ENCODE data around the gene DTNB.
"Not testable (repeated sequence)": the region's sequence is repeated elsewhere in the genome, so short reads cannot be mapped to it uniquely, and the experiment has no call there.

The DTNB gene

GRCh38 chr2:25549571-25549970 lies 123.8 kb downstream of the DTNB start:
- in situ Hi-C loops (cut with MboI; ENCODE audit: low sequenced_read_pairs): not testable (repeated sequence)

GRCh38 chr2:25548601-25549000 lies 124.8 kb downstream of the DTNB start:
- in situ Hi-C loops (cut with MboI; ENCODE audit: low sequenced_read_pairs): no loop called here

- in situ Hi-C loops (cut with MboI; ENCODE audit: low sequenced_read_pairs): no loop called here
These were observed 126.5 kb downstream of the DTNB start for GRCh38 chr2:25546852-25547251.

GRCh38 chr2:25545899-25546298 lies 127.5 kb downstream of the DTNB start:
- in situ Hi-C loops (cut with MboI; ENCODE audit: low sequenced_read_pairs): no loop called here

- in situ Hi-C loops (cut with MboI; ENCODE audit: low sequenced_read_pairs): no loop called here
These were observed 128.9 kb downstream of the DTNB start for GRCh38 chr2:25544445-25544844.

GRCh38 chr2:25543939-25544338 lies 129.4 kb downstream of the DTNB start:
- in situ Hi-C loops (cut with MboI; ENCODE audit: low sequenced_read_pairs): no loop called here

GRCh38 chr2:25541378-25541777 lies 132.0 kb downstream of the DTNB start:
- in situ Hi-C loops (cut with MboI; ENCODE audit: low sequenced_read_pairs): no loop called here

GRCh38 chr2:25539136-25539535 lies 134.2 kb downstream of the DTNB start:
- in situ Hi-C loops (cut with MboI; ENCODE audit: low sequenced_read_pairs): no loop called here

GRCh38 chr2:25537526-25537925 lies 135.9 kb downstream of the DTNB start:
- in situ Hi-C loops (cut with MboI; ENCODE audit: low sequenced_read_pairs): no loop called here

GRCh38 chr2:25535411-25536289 lies 137.7 kb downstream of the DTNB start:
- in situ Hi-C loops (cut with MboI; ENCODE audit: low sequenced_read_pairs): not testable (repeated sequence)

- in situ Hi-C loops (cut with MboI; ENCODE audit: low sequenced_read_pairs): not testable (repeated sequence)
These were observed 138.4 kb downstream of the DTNB start for GRCh38 chr2:25534937-25535336.

GRCh38 chr2:25534455-25534854 lies 138.9 kb downstream of the DTNB start:
- in situ Hi-C loops (cut with MboI; ENCODE audit: low sequenced_read_pairs): no loop called here

- in situ Hi-C loops (cut with MboI; ENCODE audit: low sequenced_read_pairs): not testable (repeated sequence)
These were observed 139.6 kb downstream of the DTNB start for GRCh38 chr2:25533771-25534170.

GRCh38 chr2:25532521-25532920 lies 140.9 kb downstream of the DTNB start:
- in situ Hi-C loops (cut with MboI; ENCODE audit: low sequenced_read_pairs): no loop called here

- in situ Hi-C loops (cut with MboI; ENCODE audit: low sequenced_read_pairs): no loop called here
These were observed 144.3 kb downstream of the DTNB start for GRCh38 chr2:25529034-25529433.

- in situ Hi-C loops (cut with MboI; ENCODE audit: low sequenced_read_pairs): no loop called here
These were observed 145.2 kb downstream of the DTNB start for GRCh38 chr2:25528173-25528572.

- in situ Hi-C loops (cut with MboI; ENCODE audit: low sequenced_read_pairs): no loop called here
These were observed 148.9 kb downstream of the DTNB start for GRCh38 chr2:25524507-25524906.

- in situ Hi-C loops (cut with MboI; ENCODE audit: low sequenced_read_pairs): no loop called here
These were observed 150.3 kb downstream of the DTNB start for GRCh38 chr2:25523060-25523459.

- in situ Hi-C loops (cut with MboI; ENCODE audit: low sequenced_read_pairs): no loop called here
These were observed 151.6 kb downstream of the DTNB start for GRCh38 chr2:25521665-25522387.

- in situ Hi-C loops (cut with MboI; ENCODE audit: low sequenced_read_pairs): no loop called here
These were observed 152.3 kb downstream of the DTNB start for GRCh38 chr2:25521126-25521525.

GRCh38 chr2:25517701-25518100 lies 155.7 kb downstream of the DTNB start:
- in situ Hi-C loops (cut with MboI; ENCODE audit: low sequenced_read_pairs): no loop called here

- in situ Hi-C loops (cut with MboI; ENCODE audit: low sequenced_read_pairs): no loop called here
These were observed 159.2 kb downstream of the DTNB start for GRCh38 chr2:25514043-25514637.
